Right lobe of liver (tissue), 6 donors: ENCODE results near the gene TBC1D2B. TPM values are rescaled to one million over a fixed set of nuclear protein-coding genes. Genes with fewer than 3 reads are reported as not detected.
"Not testable (repeated sequence)": the region's sequence is repeated elsewhere in the genome, so short reads cannot be mapped to it uniquely, and the experiment has no call there.

Experiments
- ATAC-seq, 4 donors: fragments of 200-7000 bp; cut with Tn5 transposase; one replicate each; pipeline ENCODE4 v1.9.1; 2020; ENCODE audit warnings: mild to moderate bottlenecking in 4 of 4, moderate library complexity in 4 of 4
- DNase-seq, 3 donors: peaks; one replicate each; pipeline ENCODE4 v3.0.0-alpha.2; 2020
- H3K27ac ChIP-seq, 3 donors: fragments of 200-600 bp; one replicate each; pipeline ENCODE4 v1.8.0; 2022
- H3K27me3 ChIP-seq, 2 donors: fragments of 200-600 bp; one replicate each; pipeline ENCODE4 v1.8.0; 2022
- H3K36me3 ChIP-seq, 4 donors: fragments of 200-600 bp; sonication (generic) in 1 of 4; one replicate each; pipeline versions ENCODE4 v1.5.1 to v1.8.0; 2017 to 2022; ENCODE audit warnings: control low read depth in 1 of 4
- H3K4me1 ChIP-seq, 4 donors: fragments of 200-600 bp; sonication (generic) in 1 of 4; one replicate each; pipeline versions ENCODE4 v1.5.1 to v1.8.0; 2017 to 2022; ENCODE audit warnings: control low read depth in 1 of 4
- H3K4me3 ChIP-seq, 3 donors: fragments of 200-600 bp; one replicate each; pipeline ENCODE4 v1.8.0; 2022
- H3K9me3 ChIP-seq, 4 donors: fragments of 200-600 bp; sonication (generic) in 1 of 4; one replicate each; pipeline versions ENCODE4 v1.5.1 to v1.8.0; 2017 to 2022; ENCODE audit warnings: control low read depth in 1 of 4
- CTCF ChIP-seq, 4 donors: fragments of 200-600 bp in 3 of 4; fragments of 450-650 bp in 1 of 4; IDR thresholded peaks; one replicate each; pipeline versions ENCODE4 v1.5.1 to v1.8.0; 2016 to 2022; ENCODE audit warnings: antibody characterized with exemption in 4 of 4, mild to moderate bottlenecking in 2 of 4
- POLR2A ChIP-seq: fragments of 450-650 bp; IDR thresholded peaks from one replicate; pipeline ENCODE4 v1.6.1; 2017; ENCODE audit warnings: antibody characterized with exemption, mild to moderate bottlenecking
- WGBS: methylation state at CpG from one replicate; pipeline ENCODE4 v1.1.6; 2018; ENCODE audit warnings: low coverage, low lambda C conversion rate; ENCODE audit not compliant: insufficient coverage; ENCODE audit errors: missing lambda C conversion rate; 5-methylcytosine and 5-hydroxymethylcytosine counted together
- intact Hi-C, 2 donors: fragments of 100-400 bp; cut with DNase I; formaldehyde crosslinking; loops; one replicate each; pipeline versions ENCODE4 v1.11.2 to v1.14.1; 2022
- total RNA-seq, 6 experiments: library from RNA; depleted of rRNA in 2 of 6; stranded (reverse); fragments of >200 nt in 2 of 6; fragmentation: NEBNext Ultra II Directional in 3 of 6; extraction: Animal tissue kit (Norgen Biotek cat#: 25700) in 3 of 6; gene quantifications; one replicate each; pipeline versions ENCODE4 v1.1.0 to v1.2.4, GENCODE V29; 2016 to 2023
- donor health status: DM: no; HTN: yes; CAD: no.
- donor health status: DM: no; HTN: no; CAD: no.
- donor health status: DM: no; HTN: no; CAD: no.
- donor health status: DM: no; HTN: yes; CAD: no.
- donor health status: DM: no; HTN: yes; CAD: no.

TBC1D2B gene
- total RNA-seq, 6 experiments from 2014 or later, result 23.7 to 81.4 (median 29.6) TPM

GRCh38 chr15:77994893-77995536 lies 82.5 kb downstream of the TBC1D2B start:
- peak in 1 of 4 donors; percentile 20 for TF ChIP-seq CTCF (IDR thresholded peaks at IDR 0.05)
- H3K27ac ChIP-seq, H3K9me3 ChIP-seq, DNase-seq, H3K4me3 ChIP-seq, ATAC-seq, H3K27me3 ChIP-seq: not testable (repeated sequence)
- peaks cover 0 to 38% (median 13%) of the 10 kb centered on the region in 4 donors for H3K36me3 ChIP-seq
- intact Hi-C loops, result loop anchor here in 1 of 2 donors (10.0 kb wide), 1 partner anchor 110 kb away; no protein-coding TSS in a partner anchor
- WGBS, result 84% methylated on average over 5 of the region's 15 CpGs
- H3K4me1 ChIP-seq, result peaks cover 0 to 14% (median 2%) of the 10 kb centered on the region in 4 donors

- Histone ChIP-seq H3K4me1 (peaks cover 0 to 14% (median 2%) of the 10 kb centered on the region in 4 donors), H3K36me3 (peaks cover 0 to 29% (median 13%) of the 10 kb centered on the region in 4 donors)
- DNase-seq, result peak in 2 of 3 donors; percentile 58 to 64
- H3K27ac ChIP-seq, H3K27me3 ChIP-seq, H3K4me3 ChIP-seq, H3K9me3 ChIP-seq: not testable (repeated sequence)
- intact Hi-C loops, result loop anchor here in 1 of 2 donors (10.0 kb wide), 1 partner anchor 111 kb away; no protein-coding TSS in a partner anchor
- WGBS, result no CpG with 5 or more reads among the region's 18 CpGs
- ATAC-seq, result peak; percentile 10 to 40 (median 23)
These were observed 83.4 kb downstream of the TBC1D2B start for GRCh38 chr15:77993970-77994693.

GRCh38 chr15:77993374-77993911 lies 84.1 kb downstream of the TBC1D2B start:
- H3K4me3 ChIP-seq, result no peak overlapping the region
- H3K9me3 ChIP-seq, result no peaks in the 10 kb centered on the region
- H3K27ac ChIP-seq, result no peak overlapping the region
- H3K4me1 ChIP-seq, result peaks cover 0 to 14% (median 2%) of the 10 kb centered on the region in 4 donors
- ATAC-seq (no peak), DNase-seq (peak in 1 of 3 donors; percentile 51)
- peaks cover 0 to 28% (median 11%) of the 10 kb centered on the region in 4 donors for H3K36me3 ChIP-seq
- H3K27me3 ChIP-seq, result no peaks in the 10 kb centered on the region
- intact Hi-C loops, result loop anchor here in 1 of 2 donors (10.0 kb wide), 1 partner anchor 111 kb away; no protein-coding TSS in a partner anchor
- TF ChIP-seq CTCF (IDR thresholded peaks at IDR 0.05) (no peak), POLR2A (no peak)
- 92% methylated on average over 5 of the region's 15 CpGs for WGBS

- intact Hi-C loops, result loop anchor here in 1 of 2 donors (10.0 kb wide), 1 partner anchor 112 kb away; no protein-coding TSS in a partner anchor
- Histone ChIP-seq H3K4me3 (no peak overlapping the region), H3K9me3 (no peaks in the 10 kb centered on the region), H3K27ac (no peak overlapping the region), H3K27me3 (no peaks in the 10 kb centered on the region), H3K4me1 (peaks cover 0 to 14% (median 2%) of the 10 kb centered on the region in 4 donors), H3K36me3 (peaks cover 0 to 20% (median 4%) of the 10 kb centered on the region in 4 donors)
- 88% methylated on average over 14 of the region's 28 CpGs for WGBS
- DNase-seq, result peak in 1 of 3 donors; percentile 51
- TF ChIP-seq CTCF (IDR thresholded peaks at IDR 0.05) (no peak), POLR2A (no peak)
- peak in 1 of 4 donors; percentile 2 for ATAC-seq
These were observed 84.9 kb downstream of the TBC1D2B start for GRCh38 chr15:77992356-77993222.
